Activated gamma-delta T cell treated with Interleukin-2 at 50 U/mL for 16 hours (primary cell): ENCODE data around the gene SNAPC4.
"Not testable (repeated sequence)": the region's sequence is repeated elsewhere in the genome, so short reads cannot be mapped to it uniquely, and the experiment has no call there.

Experiments used
- DNase-seq: peaks from one replicate; pipeline ENCODE4 v3.0.0-alpha.2; 2020

Gene SNAPC4

DNA sequence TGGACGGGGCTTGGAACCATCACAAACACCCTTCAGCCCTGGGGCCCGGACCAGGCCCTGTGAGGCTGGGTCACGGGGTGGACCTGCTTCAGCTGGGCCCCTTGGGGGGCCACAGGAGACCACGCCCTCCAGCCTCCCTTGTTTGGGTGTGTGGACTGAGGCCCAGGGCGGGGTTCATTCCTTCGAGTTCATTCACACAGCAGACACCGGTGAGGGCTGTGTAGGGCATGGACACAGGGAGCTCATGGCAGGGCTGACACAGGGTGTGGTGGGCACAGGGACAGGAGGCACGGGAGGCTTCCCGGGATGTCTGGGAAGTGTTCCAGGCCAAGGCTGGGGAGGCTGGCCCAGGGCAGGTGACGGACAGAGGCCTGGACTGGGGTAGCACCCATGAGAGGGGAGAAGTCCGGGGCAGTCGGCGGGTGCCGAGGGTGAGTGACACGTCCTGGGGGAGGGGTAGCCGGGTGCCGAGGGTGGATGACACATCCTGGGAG, 45.3 kb downstream of the SNAPC4 start:
- no peak for DNase-seq

DNA sequence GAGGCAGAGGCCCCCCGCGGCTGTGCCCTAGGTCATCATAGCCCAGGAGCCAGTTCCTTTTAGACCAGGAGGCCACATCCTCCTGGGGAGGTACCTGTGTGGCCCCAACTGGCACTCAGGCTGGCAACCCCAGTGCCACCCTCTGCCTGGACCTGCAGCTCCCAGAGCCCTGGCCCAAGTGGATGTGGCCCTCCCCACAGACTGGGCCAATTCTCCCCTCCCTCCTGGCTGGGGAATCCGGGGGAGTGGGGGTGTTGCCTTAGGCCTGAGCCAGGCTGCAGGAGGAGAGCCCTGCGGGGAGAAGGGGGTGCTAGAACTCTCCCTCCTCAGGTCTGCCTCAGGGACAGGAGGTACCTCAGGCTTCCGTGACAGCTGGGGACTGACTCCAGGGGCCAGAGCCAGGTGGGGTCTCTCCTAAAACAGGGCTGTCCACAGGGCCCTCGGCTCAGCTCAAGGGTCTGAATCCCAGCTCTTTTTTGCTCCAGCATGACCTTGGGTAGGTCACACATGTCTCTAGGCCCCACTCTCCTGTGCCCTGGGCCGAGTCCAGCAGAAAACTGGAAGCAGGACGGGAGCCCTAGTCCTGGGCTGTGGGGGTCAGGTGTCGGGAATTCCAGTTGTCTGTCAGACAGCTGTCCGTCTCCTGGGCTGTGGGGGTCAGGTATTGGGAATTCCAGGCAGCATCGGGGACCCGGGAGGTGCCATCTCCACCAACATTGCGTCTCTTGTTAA, 46.0 kb downstream of the SNAPC4 start:
- no peak for DNase-seq

DNA sequence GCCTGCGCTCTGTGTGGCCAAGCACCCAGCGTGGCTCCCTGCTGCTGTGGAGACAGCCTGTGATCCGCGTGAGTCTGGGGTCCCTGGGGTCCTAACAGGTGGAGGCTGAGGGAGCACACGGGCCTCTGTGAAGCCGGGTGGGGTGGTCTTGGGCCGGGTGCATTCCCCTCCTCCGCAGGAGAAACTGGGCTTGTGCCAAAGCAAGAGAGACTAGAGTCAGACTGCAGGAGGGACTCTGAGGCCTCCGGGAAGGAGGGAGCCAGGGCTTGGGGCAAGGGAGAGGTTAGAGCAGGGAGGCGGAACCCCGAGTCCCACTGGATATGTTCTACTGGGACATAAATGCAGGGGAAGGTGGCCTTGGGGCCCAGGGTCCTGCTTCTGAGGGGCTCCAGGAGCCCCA, 46.9 kb downstream of the SNAPC4 start:
- no peak for DNase-seq

DNA sequence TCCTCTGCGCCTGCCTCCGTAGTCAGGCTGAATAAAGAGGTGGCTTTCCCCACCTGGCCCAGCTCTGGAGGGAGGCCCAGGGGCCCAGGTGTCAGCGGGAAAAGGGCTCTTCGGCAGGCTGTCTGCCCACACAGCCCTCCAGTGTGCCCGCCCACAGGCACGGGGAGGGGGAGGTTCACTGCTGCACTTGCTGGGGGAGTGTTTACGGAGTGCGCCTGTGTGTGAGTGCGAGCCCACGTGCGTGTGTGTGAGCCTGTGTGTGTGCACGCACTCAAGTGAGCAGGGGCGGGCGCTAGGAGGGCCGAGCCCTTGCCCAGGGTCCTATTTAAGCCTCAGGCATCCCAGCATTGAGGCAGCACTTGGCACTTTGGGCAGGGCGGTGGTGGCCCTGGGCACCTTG, 47.3 kb downstream of the SNAPC4 start:
- DNase-seq = no peak

DNA sequence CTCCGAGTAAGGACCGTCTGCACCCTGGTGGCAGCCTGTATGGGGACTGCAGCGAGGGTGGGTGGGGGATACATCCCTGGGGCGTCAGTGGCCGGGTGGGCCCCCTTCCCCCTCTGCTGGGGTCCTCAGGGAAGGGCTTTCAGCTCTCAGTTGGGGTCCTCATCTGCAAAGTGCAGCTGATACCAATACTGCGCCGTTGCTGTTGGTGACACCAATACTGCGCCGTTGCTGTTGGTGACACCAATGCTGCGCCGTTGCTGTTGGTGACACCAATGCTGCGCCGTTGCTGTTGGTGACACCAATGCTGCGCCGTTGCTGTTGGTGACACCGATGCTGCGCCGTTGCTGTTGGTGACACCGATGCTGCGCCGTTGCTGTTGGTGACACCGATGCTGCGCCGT, 48.1 kb downstream of the SNAPC4 start:
- DNase-seq = not testable (repeated sequence)

DNA sequence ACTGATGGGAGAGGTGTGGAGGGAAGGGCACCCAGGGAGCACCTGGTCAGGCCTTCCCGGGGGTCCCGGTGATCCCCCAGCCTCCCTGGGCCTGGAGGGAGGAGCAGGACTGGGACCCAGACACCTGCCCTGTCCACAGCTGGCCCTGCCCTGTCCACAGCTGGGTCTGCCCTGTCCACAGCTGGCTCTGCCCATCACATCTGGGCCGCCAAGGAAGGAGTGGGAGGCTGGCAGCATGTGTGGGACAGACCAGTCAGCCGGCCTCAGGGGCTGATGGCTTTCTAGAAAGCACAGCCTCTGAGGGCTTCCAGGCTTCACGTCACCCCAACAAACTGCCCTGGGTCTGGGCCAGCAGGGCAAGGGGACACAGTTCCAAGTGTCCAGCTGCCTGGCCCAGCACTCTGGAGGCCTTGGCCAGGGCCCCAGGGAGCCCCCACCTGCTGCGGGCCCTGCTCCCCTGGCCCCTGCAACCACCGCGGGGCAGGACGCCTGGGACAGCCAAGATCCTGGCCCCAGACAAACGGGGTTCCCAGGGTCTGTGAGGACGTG, 48.6 kb downstream of the SNAPC4 start:
- no peak for DNase-seq
